OCI-LY7 (cell line): ENCODE data around the gene OR2G6.
"Not testable (repeated sequence)": the region's sequence is repeated elsewhere in the genome, so short reads cannot be mapped to it uniquely, and the experiment has no call there.

ENCODE experiments used
- EZH2phosphoT487 ChIP-seq: fragments of 200-600 bp; sonication (generic); IDR thresholded peaks from 2 replicates; pipeline ENCODE4 v1.6.1; 2018; ENCODE audit warnings: low read depth, borderline replicate concordance, mild to moderate bottlenecking, mixed run types, antibody characterized with exemption, low read length, moderate library complexity, mixed read lengths
- TF ChIP-seq, protein P1 (sequence below): fragments of 200-600 bp; sonication (generic); conservative IDR thresholded peaks from 2 replicates; pipeline ENCODE4 v1.5.1; 2014; ENCODE audit warnings: mild to moderate bottlenecking, antibody characterized with exemption, low read length, moderate library complexity, mixed read lengths

DNA sequence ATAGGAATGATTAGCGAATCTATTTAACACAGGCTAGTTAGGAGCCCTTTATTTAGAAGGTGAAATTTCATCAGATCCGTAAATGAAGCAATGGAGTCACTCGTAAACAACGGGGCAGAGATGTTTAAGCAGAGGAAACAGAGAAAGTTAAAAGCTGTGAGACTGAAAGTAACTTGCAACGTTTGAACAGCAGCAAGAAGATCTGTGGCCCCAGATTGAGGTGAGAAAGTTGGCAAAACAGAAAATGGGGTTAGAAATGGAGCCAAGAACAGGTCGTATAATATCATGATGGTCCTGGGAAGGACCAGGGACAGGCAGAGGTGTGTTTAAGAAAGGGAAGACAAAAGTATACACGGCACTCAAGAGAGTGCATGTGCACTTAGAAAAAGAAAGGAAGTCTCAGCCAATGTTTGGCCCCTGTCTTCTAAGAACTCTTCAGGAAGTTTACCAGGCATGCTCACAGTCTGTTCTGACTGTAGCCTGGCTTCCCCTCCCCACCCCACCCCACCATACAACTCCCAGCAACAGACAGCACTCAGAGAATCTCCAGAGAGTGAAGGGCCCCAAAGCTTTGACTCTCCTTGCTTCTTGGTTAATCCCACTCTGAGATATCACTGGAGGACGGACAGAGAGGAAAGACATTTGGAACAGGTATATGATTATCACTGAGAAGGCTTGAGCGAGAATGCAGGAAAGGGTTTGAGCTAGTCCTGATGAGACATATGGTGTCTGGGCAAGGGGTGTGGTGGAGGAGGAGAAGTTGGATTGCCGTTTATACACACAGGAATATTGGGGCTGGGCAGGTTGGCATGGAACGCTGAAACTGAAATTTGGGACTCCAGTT is 57.9 kb downstream of the OR2G6 start:
- TF ChIP-seq, protein P1, sequence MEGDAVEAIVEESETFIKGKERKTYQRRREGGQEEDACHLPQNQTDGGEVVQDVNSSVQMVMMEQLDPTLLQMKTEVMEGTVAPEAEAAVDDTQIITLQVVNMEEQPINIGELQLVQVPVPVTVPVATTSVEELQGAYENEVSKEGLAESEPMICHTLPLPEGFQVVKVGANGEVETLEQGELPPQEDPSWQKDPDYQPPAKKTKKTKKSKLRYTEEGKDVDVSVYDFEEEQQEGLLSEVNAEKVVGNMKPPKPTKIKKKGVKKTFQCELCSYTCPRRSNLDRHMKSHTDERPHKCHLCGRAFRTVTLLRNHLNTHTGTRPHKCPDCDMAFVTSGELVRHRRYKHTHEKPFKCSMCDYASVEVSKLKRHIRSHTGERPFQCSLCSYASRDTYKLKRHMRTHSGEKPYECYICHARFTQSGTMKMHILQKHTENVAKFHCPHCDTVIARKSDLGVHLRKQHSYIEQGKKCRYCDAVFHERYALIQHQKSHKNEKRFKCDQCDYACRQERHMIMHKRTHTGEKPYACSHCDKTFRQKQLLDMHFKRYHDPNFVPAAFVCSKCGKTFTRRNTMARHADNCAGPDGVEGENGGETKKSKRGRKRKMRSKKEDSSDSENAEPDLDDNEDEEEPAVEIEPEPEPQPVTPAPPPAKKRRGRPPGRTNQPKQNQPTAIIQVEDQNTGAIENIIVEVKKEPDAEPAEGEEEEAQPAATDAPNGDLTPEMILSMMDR, result not testable (repeated sequence)
- not testable (repeated sequence) for TF ChIP-seq EZH2phosphoT487
